ENCODE results near the gene PIK3AP1.
"Not testable (repeated sequence)": the region's sequence is repeated elsewhere in the genome, so short reads cannot be mapped to it uniquely, and the experiment has no call there.

Gene PIK3AP1

DNA sequence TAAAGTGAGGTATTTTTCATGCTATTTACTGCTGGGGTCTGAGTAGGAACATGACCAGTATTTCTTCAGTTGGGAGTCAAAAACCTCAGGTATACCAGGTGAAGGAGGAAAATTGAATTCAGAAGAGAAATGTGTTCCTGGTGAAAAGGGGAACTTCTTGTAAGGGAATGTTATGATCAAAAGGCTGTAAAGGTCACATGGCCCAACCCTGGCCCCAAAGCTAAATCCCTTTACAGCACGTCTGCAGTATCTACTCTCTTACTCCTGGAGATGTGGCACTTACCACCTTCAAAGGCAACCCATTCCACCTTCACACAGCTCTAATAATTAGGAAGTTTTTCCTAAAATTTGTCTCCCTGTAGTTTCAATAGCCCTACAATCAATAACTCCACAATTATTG is 15.2 kb downstream of the PIK3AP1 start:
- DNase-seq (ENCODE audit: low read depth), result no peak
- H3K4me3 ChIP-seq (ENCODE audit: low read depth, low read length), result no peak overlapping the region
- no peak for TF ChIP-seq CTCF (IDR thresholded peaks at IDR 0.05; ENCODE audit: insufficient read depth, low read depth, low read length, missing control alignments)

- H3K4me3 ChIP-seq (ENCODE audit: low read depth, low read length), result no peak overlapping the region
- no peak for TF ChIP-seq CTCF (IDR thresholded peaks at IDR 0.05; ENCODE audit: insufficient read depth, low read depth, low read length, missing control alignments)
- no peak for DNase-seq (ENCODE audit: low read depth)
Measured at GRCh38 chr10:96704563-96704962, 15.8 kb downstream of the PIK3AP1 start.

GRCh38 chr10:96703358-96703757 is 17.0 kb downstream of the PIK3AP1 start:
- TF ChIP-seq CTCF (IDR thresholded peaks at IDR 0.05; ENCODE audit: insufficient read depth, low read depth, low read length, missing control alignments), result no peak
- peak overlapping the region; percentile 39 for H3K4me3 ChIP-seq (ENCODE audit: low read depth, low read length)

DNA sequence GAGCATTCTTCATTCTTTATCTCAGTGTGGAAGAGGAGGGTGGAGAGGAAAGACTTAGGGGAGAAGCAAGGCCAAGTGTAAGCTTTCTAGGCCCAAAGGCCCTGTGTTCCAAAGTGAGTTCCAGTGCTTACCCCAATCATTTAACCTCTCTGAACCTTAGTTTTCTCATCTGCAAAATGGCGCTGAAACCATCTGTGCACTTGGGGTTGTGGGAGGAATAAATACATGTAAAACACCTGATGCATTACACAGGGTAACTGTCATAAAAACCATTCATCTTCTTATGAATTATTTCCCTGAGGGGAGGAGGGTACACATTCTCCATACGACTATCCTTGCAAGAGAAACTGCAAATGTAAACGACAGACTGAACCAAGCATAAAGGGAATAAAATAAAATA is 19.0 kb downstream of the PIK3AP1 start:
- H3K4me3 ChIP-seq (ENCODE audit: low read depth, low read length), result peak overlapping the region; percentile 57
- DNase-seq (ENCODE audit: low read depth), result peak; percentile 41
- no peak for TF ChIP-seq CTCF (IDR thresholded peaks at IDR 0.05; ENCODE audit: insufficient read depth, low read depth, low read length, missing control alignments)

More at GRCh38 chr10:96703358-96703757, 17.0 kb downstream of the PIK3AP1 start:
- peak; percentile 45 for DNase-seq (ENCODE audit: low read depth)

DNA sequence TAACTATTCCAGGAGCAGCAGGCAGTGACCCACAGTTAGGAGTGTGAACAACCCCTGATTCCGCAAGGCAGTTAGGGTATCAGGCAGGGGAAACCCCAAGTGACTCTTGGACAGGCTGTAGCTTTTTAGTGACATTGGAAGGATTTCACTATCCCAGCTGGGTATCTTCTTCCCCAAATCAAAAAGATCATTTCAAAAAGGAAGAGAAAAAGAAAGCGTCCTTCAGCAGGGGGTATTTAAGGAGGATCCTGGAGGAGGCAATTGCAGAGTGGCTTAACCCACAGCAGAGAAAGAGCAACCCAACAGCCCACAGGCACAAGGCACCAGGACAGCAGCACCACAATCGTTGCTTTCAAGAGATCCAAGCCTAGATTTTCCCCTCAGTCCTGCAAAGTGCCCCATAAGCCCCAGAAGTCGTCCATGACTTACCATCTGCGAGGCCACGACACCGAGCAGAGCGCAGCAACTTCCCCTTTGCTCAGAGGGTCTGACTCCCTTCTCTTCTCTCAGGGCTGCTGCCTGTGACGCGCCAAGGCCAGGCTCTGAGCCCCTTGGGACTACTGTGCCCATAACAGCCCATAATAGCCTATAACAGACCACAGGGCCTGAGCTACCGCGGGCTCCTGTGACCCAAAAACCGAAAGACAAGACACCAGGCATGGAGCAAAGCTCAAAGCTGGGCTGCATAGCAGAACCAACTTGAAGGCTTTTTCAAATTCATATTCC is 19.8 kb downstream of the PIK3AP1 start:
- peak; percentile 92 for DNase-seq (ENCODE audit: low read depth)
- no peak for TF ChIP-seq CTCF (IDR thresholded peaks at IDR 0.05; ENCODE audit: insufficient read depth, low read depth, low read length, missing control alignments)
- H3K4me3 ChIP-seq (ENCODE audit: low read depth, low read length), result peak overlapping the region; percentile 57

DNA sequence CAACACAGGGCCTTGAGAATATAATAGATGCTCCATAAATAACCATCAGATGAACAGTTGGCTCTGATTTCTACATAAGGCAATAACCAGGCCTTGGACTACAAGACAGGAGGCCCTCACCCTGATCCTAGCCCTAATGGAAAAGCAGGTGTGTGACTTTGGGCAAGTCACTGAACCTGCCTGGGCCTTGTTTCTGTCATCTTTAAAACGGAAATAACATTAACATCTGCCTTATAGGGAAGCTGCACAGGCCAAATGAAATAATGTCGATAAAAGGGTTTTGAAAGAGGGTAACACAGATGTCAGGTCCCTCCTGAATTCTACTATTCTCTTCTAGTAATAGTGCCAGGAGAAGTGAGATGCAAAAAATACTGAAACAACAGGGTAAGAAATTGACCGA is 20.7 kb downstream of the PIK3AP1 start:
- DNase-seq (ENCODE audit: low read depth), result peak; percentile 45
- no peak for TF ChIP-seq CTCF (IDR thresholded peaks at IDR 0.05; ENCODE audit: insufficient read depth, low read depth, low read length, missing control alignments)
- H3K4me3 ChIP-seq (ENCODE audit: low read depth, low read length), result peak overlapping the region; percentile 57

DNA sequence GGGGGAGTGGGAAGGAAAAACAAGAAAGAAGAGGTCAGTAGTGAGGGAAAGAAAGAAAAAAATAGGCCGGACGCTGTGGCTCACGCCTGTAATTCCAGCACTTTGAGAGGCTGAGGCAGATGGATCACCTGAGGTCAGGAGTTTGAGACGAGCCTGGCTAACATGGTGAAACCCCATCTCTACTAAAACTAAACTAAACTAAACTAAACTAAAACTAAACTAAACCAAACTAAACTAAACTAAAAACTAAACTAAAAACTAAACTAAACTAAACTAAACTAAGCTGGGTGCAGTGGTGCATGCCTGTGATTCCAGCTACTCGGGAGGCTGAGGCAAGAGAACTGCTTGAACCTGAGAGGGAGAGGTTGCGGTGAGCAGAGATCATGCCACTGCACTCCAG is 22.0 kb downstream of the PIK3AP1 start:
- H3K4me3 ChIP-seq (ENCODE audit: low read depth, low read length), result peak overlapping the region; percentile 57
- DNase-seq (ENCODE audit: low read depth), result not testable (repeated sequence)
